Endothelial cell of umbilical vein (primary cell): ENCODE data around the gene INHBC. TPM values are rescaled to one million over a fixed set of nuclear protein-coding genes. Genes with fewer than 3 reads are reported as not detected.

ENCODE experiments used
- BruUV-seq: library from RNA; stranded (reverse); fragments of 400-500 nt; replicated peaks from 2 replicates; lab custom pipeline; 2021; lab: Mats Ljungman, UMichigan
- CTCF ChIA-PET: fragments of 300-600, 350-600 bp; sonication (Branson Sonifier 250); formaldehyde crosslinking; loops from one replicate; lab custom pipeline; 2021; ENCODE audit warnings: antibody characterized with exemption, inconsistent platforms; lab: Charles Lee
- POLR2A ChIA-PET: fragments of 300-600, 350-600 bp; sonication (Branson Sonifier 250); formaldehyde crosslinking; loops from one replicate; lab custom pipeline; 2021; ENCODE audit warnings: antibody characterized with exemption, inconsistent platforms; lab: Charles Lee
- DNase-seq: peaks from one replicate; pipeline ENCODE4 v3.0.0-alpha.2; 2011; ENCODE audit warnings: low read depth, low spot score
- FAIRE-seq: peaks from 2 replicates; lab custom pipeline; 2011; peaks lifted over from hg19 to GRCh38; lab: Jason Lieb, UNC
- H2AFZ ChIP-seq: 2 replicates; pipeline ENCODE4 v1.6.0; 2012; ENCODE audit warnings: low read depth, low read length, control low read depth, inconsistent platforms
- H3K27ac ChIP-seq: 2 replicates; pipeline ENCODE4 v1.5.1; 2011; ENCODE audit warnings: low read depth, mild to moderate bottlenecking, control low read depth, low read length, moderate library complexity; ENCODE audit not compliant: insufficient read depth
- H3K27me3 ChIP-seq, 2 experiments: 2 replicates each; pipeline versions ENCODE4 v1.6.0 to v1.6.1; 2011; ENCODE audit warnings: low read length in 2 of 2, mixed read lengths in 1 of 2; ENCODE audit not compliant: control insufficient read depth in 2 of 2, insufficient read depth in 2 of 2
- H3K36me3 ChIP-seq, 2 experiments: 2 replicates in 1 of 2; 3 replicates in 1 of 2; pipeline ENCODE4 v1.5.1; 2011; ENCODE audit warnings: low read length in 2 of 2, mild to moderate bottlenecking in 1 of 2, moderate library complexity in 1 of 2; ENCODE audit not compliant: control insufficient read depth in 2 of 2, insufficient read depth in 2 of 2; ENCODE audit errors: extremely low read depth in 1 of 2
- H3K4me1 ChIP-seq: 3 replicates; pipeline ENCODE4 v1.5.1; 2011; ENCODE audit warnings: mild to moderate bottlenecking, low read length; ENCODE audit not compliant: control insufficient read depth, insufficient read depth; ENCODE audit errors: extremely low read depth
- H3K4me2 ChIP-seq: 2 replicates; pipeline ENCODE4 v1.6.1; 2011; ENCODE audit warnings: low read length, control low read depth, mixed read lengths; ENCODE audit not compliant: insufficient read depth
- H3K4me3 ChIP-seq, 3 experiments: fragments of 200-600 bp in 1 of 3; sonication (generic), shearing (Covaris generic) in 1 of 3; replicated peaks in 1 of 3; 2 replicates each; pipeline ENCODE4 v1.5.1; 2011 to 2016; ENCODE audit warnings: control low read depth in 3 of 3, low read length in 3 of 3, mild to moderate bottlenecking in 2 of 3, inconsistent platforms in 1 of 3, low read depth in 1 of 3, moderate library complexity in 1 of 3; ENCODE audit not compliant: insufficient read depth in 1 of 3
- H3K79me2 ChIP-seq: 2 replicates; pipeline ENCODE4 v1.6.0; 2012; ENCODE audit warnings: low read length, inconsistent platforms; ENCODE audit not compliant: control insufficient read depth, insufficient read depth
- H3K9ac ChIP-seq: replicated peaks from 2 replicates; pipeline ENCODE3; 2011; ENCODE audit warnings: low read length, control low read depth; ENCODE audit not compliant: insufficient read depth; ENCODE audit errors: extremely low read depth
- H3K9me1 ChIP-seq: replicated peaks from 3 replicates; pipeline ENCODE4 v1.6.0; 2011; ENCODE audit warnings: mild to moderate bottlenecking, low read length; ENCODE audit not compliant: control insufficient read depth, insufficient read depth; ENCODE audit errors: extremely low read depth
- H3K9me3 ChIP-seq: replicated peaks from 2 replicates; pipeline ENCODE4 v1.5.1; 2012; ENCODE audit warnings: low read length, inconsistent platforms; ENCODE audit not compliant: control insufficient read depth, insufficient read depth
- H4K20me1 ChIP-seq: replicated peaks from 2 replicates; pipeline ENCODE3; 2011; ENCODE audit warnings: mild to moderate bottlenecking, low read length; ENCODE audit not compliant: control insufficient read depth, insufficient read depth; ENCODE audit errors: extremely low read depth
- CTCF ChIP-seq, 2 donors: IDR thresholded peaks; 1 replicate in 1 of 2; 2 replicates in 1 of 2; pipeline ENCODE4 v1.5.1; 2011; ENCODE audit warnings: low read length in 2 of 2, mild to moderate bottlenecking in 2 of 2, moderate library complexity in 2 of 2, control low read depth in 1 of 2, inconsistent platforms in 1 of 2, low read depth in 1 of 2; ENCODE audit not compliant: insufficient read depth in 1 of 2; ENCODE audit errors: extremely low read depth in 1 of 2
- EZH2 ChIP-seq: IDR thresholded peaks from 2 replicates; pipeline ENCODE4 v1.6.1; 2012; ENCODE audit warnings: borderline replicate concordance, low read depth, mild to moderate bottlenecking, moderate library complexity, low read length, inconsistent platforms; ENCODE audit not compliant: severe bottlenecking
- FOS ChIP-seq: IDR thresholded peaks from 2 replicates; pipeline ENCODE4 v1.6.1; 2011; ENCODE audit warnings: mild to moderate bottlenecking, low read length, moderate library complexity, borderline replicate concordance; ENCODE audit not compliant: insufficient read depth
- GATA2 ChIP-seq: IDR thresholded peaks from 2 replicates; pipeline ENCODE4 v1.7.0; 2011; ENCODE audit warnings: low read depth, mild to moderate bottlenecking, moderate library complexity, mixed read lengths, low read length; ENCODE audit not compliant: insufficient read length, insufficient read depth
- JUN ChIP-seq: IDR thresholded peaks from 2 replicates; pipeline ENCODE4 v1.6.1; 2011; ENCODE audit warnings: borderline replicate concordance, low read depth; ENCODE audit not compliant: insufficient read length, insufficient read depth
- MAX ChIP-seq: IDR thresholded peaks from 2 replicates; pipeline ENCODE4 v1.6.1; 2011; ENCODE audit not compliant: insufficient read depth, insufficient read length
- MYC ChIP-seq: IDR thresholded peaks from one replicate; pipeline ENCODE4 v1.6.1; 2011; ENCODE audit warnings: mild to moderate bottlenecking, low read depth, low read length
- POLR2A ChIP-seq: IDR thresholded peaks from 2 replicates; pipeline ENCODE4 v1.6.1; 2012; ENCODE audit warnings: low read depth, mild to moderate bottlenecking, control low read depth, low read length
- POLR2AphosphoS5 ChIP-seq: IDR thresholded peaks from 2 replicates; pipeline ENCODE4 v1.6.1; 2012; ENCODE audit warnings: low read depth, mild to moderate bottlenecking, control low read depth, low read length, moderate library complexity; ENCODE audit not compliant: insufficient read depth
- dilution Hi-C: fragments of 300-500 bp; cut with MboI; formaldehyde crosslinking; loops from one replicate; pipeline ENCODE4 v1.15.0; 2019; ENCODE audit warnings: low sequenced_read_pairs; ENCODE audit not compliant: extremely low pct_ligation_motif_present
- intact Hi-C: fragments of 100-400 bp; cut with micrococcal nuclease; formaldehyde crosslinking; loops from one replicate; pipeline ENCODE4 v1.10.0; 2022
- polyA plus RNA-seq, 4 experiments: library from polyadenylated mRNA; depleted of rRNA in 3 of 4; stranded (reverse) in 3 of 4; unstranded in 1 of 4; fragments of >200 nt; gene quantifications; 2 replicates each; pipeline versions ENCODE4 v1.2.1 to v1.2.3, GENCODE V29; 2011 to 2012; ENCODE audit warnings: missing spikeins in 1 of 4
- total RNA-seq: library from RNA; stranded (reverse); gene quantifications from 2 replicates; pipeline ENCODE4 v1.2.3, GENCODE V29; 2021

The INHBC gene
- total and polyA plus RNA-seq, 2 donors (not counting 3 experiments of a cell fraction or from before 2014, with no cell fraction given), result not detected

GRCh38 chr12:57473392-57473791 is 38.8 kb downstream of the INHBC start:
- H3K79me2 ChIP-seq, result no peaks in the 10 kb centered on the region
- BruUV-seq, result no TSS peak
- ChIA-PET POLR2A (no interaction called here), CTCF (interaction anchor here (2.5 to 2.8 kb wide), 2 partner anchors 10 to 14 kb away, joined by 8 to 18 read pairs; partner anchors contain the start of gene GLI1)
- H3K4me1 ChIP-seq, result peaks cover 5% of the 10 kb centered on the region
- H4K20me1 ChIP-seq, result no peaks in the 10 kb centered on the region
- H2AFZ ChIP-seq, result no peak overlapping the region
- H3K4me2 ChIP-seq, result no peak overlapping the region
- TF ChIP-seq POLR2AphosphoS5 (no peak), POLR2A (no peak), MYC (no peak)
- dilution Hi-C loops, result no loop called here
- no peaks in the 10 kb centered on the region for H3K9me3 ChIP-seq
- H3K9me1 ChIP-seq, result no peaks in the 10 kb centered on the region
- H3K9ac ChIP-seq, result no peak overlapping the region
- no peak overlapping the region for H3K4me3 ChIP-seq
- H3K36me3 ChIP-seq, result no peaks in the 10 kb centered on the region
- FAIRE-seq (no peak), DNase-seq (no peak)
- no peak overlapping the region for H3K27ac ChIP-seq
- peaks cover 50 to 64% of the 10 kb centered on the region in 2 experiments for H3K27me3 ChIP-seq
- intact Hi-C loops, result no loop called here

- Histone ChIP-seq H2AFZ (no peak overlapping the region), H3K36me3 (no peaks in the 10 kb centered on the region), H3K4me2 (no peak overlapping the region), H3K9me1 (no peaks in the 10 kb centered on the region), H3K27me3 (peaks cover 50 to 64% of the 10 kb centered on the region in 2 experiments), H3K9ac (no peak overlapping the region), H3K79me2 (no peaks in the 10 kb centered on the region), H4K20me1 (no peaks in the 10 kb centered on the region), H3K4me1 (peaks cover 5% of the 10 kb centered on the region), H3K9me3 (no peaks in the 10 kb centered on the region), H3K4me3 (no peak overlapping the region), H3K27ac (no peak overlapping the region)
- intact Hi-C loops (no loop called here), dilution Hi-C loops (no loop called here)
- ChIA-PET CTCF (interaction anchor here (2.5 to 2.8 kb wide), 2 partner anchors 11 to 15 kb away, joined by 8 to 18 read pairs; partner anchors contain the start of gene GLI1), POLR2A (no interaction called here)
- BruUV-seq, result no TSS peak
- TF ChIP-seq GATA2, result no peak
- no peak for TF ChIP-seq MAX
- no peak for TF ChIP-seq EZH2
- no peak for TF ChIP-seq POLR2A
- no peak for TF ChIP-seq MYC
- TF ChIP-seq JUN, result no peak
- no peak for TF ChIP-seq FOS
- TF ChIP-seq CTCF (IDR thresholded peaks at IDR 0.05; ENCODE audit: extremely low read depth in 1 of 2, insufficient read depth in 1 of 2, low read depth in 1 of 2, low read length in 2 of 2), result no peak
- no peak for TF ChIP-seq POLR2AphosphoS5
- no peak for FAIRE-seq
- DNase-seq, result no peak
Measured at GRCh38 chr12:57473886-57474285, 39.3 kb downstream of the INHBC start.
